Sigmoid colon (tissue), 4 donors: Measurements from ENCODE around the gene FATE1.
"Not testable (repeated sequence)": the region's sequence is repeated elsewhere in the genome, so short reads cannot be mapped to it uniquely, and the experiment has no call there.

ENCODE experiments used
- CTCF ChIP-seq, 4 experiments: fragments of 450-650 bp in 3 of 4; fragments of 200-600 bp in 1 of 4; IDR thresholded peaks; one replicate each; pipeline ENCODE4 v1.5.1; 2016 to 2019; ENCODE audit warnings: antibody characterized with exemption in 4 of 4, mild to moderate bottlenecking in 3 of 4, moderate library complexity in 2 of 4
- POLR2A ChIP-seq, 2 donors: fragments of 450-650 bp; IDR thresholded peaks; one replicate each; pipeline ENCODE4 v1.6.1; 2016; ENCODE audit warnings: antibody characterized with exemption in 2 of 2, mild to moderate bottlenecking in 2 of 2, moderate library complexity in 2 of 2
- POLR2AphosphoS5 ChIP-seq, 4 donors: sonication (generic); formaldehyde crosslinking; IDR thresholded peaks; one replicate each; pipeline ENCODE4 v1.6.1; 2017; ENCODE audit warnings: antibody characterized with exemption in 4 of 4

- not testable (repeated sequence) for TF ChIP-seq CTCF, POLR2A, POLR2AphosphoS5 (IDR thresholded peaks at IDR 0.05)
These were observed 18.8 kb upstream of the FATE1 start for GRCh38 chrX:151697082-151697481.
